Endothelial cell of umbilical vein (primary cell): ENCODE measurements around the gene AFF4.

Experiments
- EZH2 ChIP-seq: IDR thresholded peaks from 2 replicates; pipeline ENCODE4 v1.6.1; 2012; ENCODE audit warnings: borderline replicate concordance, low read depth, mild to moderate bottlenecking, moderate library complexity, low read length, inconsistent platforms; ENCODE audit not compliant: severe bottlenecking
- GATA2 ChIP-seq: IDR thresholded peaks from 2 replicates; pipeline ENCODE4 v1.7.0; 2011; ENCODE audit warnings: low read depth, mild to moderate bottlenecking, moderate library complexity, mixed read lengths, low read length; ENCODE audit not compliant: insufficient read length, insufficient read depth
- JUN ChIP-seq: IDR thresholded peaks from 2 replicates; pipeline ENCODE4 v1.6.1; 2011; ENCODE audit warnings: borderline replicate concordance, low read depth; ENCODE audit not compliant: insufficient read length, insufficient read depth
- MAX ChIP-seq: IDR thresholded peaks from 2 replicates; pipeline ENCODE4 v1.6.1; 2011; ENCODE audit not compliant: insufficient read depth, insufficient read length
- POLR2A ChIP-seq: IDR thresholded peaks from 2 replicates; pipeline ENCODE4 v1.6.1; 2012; ENCODE audit warnings: low read depth, mild to moderate bottlenecking, control low read depth, low read length
- POLR2AphosphoS5 ChIP-seq: IDR thresholded peaks from 2 replicates; pipeline ENCODE4 v1.6.1; 2012; ENCODE audit warnings: low read depth, mild to moderate bottlenecking, control low read depth, low read length, moderate library complexity; ENCODE audit not compliant: insufficient read depth
- TF ChIP-seq, protein P1 (sequence below), 2 donors: IDR thresholded peaks; 1 replicate in 1 of 2; 2 replicates in 1 of 2; pipeline ENCODE4 v1.5.1; 2011; ENCODE audit warnings: low read length in 2 of 2, mild to moderate bottlenecking in 2 of 2, moderate library complexity in 2 of 2, control low read depth in 1 of 2, inconsistent platforms in 1 of 2, low read depth in 1 of 2; ENCODE audit not compliant: insufficient read depth in 1 of 2; ENCODE audit errors: extremely low read depth in 1 of 2

DNA sequence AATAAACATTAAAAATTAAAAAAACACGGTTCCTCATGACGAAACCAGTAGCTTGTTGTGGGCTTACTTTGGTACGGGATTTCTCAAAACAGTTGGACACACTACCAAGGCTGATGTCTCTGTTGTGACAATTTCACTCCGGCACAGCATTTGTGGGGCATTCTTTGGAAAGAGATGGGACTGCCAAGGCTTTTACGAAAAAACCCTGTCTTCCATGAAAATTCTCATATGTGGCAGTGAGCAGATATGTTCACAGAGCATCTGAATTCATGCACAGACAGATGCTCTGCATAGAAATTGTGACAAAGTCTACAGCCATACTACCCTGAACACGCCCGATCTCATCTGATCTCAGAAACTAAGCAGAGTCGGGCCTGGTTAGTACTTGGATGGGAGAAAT, 115.2 kb downstream of the AFF4 start:
- no peak for TF ChIP-seq POLR2A
- TF ChIP-seq POLR2AphosphoS5 = no peak
- TF ChIP-seq, protein P1, sequence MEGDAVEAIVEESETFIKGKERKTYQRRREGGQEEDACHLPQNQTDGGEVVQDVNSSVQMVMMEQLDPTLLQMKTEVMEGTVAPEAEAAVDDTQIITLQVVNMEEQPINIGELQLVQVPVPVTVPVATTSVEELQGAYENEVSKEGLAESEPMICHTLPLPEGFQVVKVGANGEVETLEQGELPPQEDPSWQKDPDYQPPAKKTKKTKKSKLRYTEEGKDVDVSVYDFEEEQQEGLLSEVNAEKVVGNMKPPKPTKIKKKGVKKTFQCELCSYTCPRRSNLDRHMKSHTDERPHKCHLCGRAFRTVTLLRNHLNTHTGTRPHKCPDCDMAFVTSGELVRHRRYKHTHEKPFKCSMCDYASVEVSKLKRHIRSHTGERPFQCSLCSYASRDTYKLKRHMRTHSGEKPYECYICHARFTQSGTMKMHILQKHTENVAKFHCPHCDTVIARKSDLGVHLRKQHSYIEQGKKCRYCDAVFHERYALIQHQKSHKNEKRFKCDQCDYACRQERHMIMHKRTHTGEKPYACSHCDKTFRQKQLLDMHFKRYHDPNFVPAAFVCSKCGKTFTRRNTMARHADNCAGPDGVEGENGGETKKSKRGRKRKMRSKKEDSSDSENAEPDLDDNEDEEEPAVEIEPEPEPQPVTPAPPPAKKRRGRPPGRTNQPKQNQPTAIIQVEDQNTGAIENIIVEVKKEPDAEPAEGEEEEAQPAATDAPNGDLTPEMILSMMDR (IDR thresholded peaks at IDR 0.05; ENCODE audit: extremely low read depth in 1 of 2, insufficient read depth in 1 of 2, low read depth in 1 of 2, low read length in 2 of 2) = no peak
- no peak for TF ChIP-seq JUN
- TF ChIP-seq EZH2 = no peak
- no peak for TF ChIP-seq MAX
- no peak for TF ChIP-seq GATA2
